Measurements from ENCODE around the gene CRACDL.

Gene CRACDL

GRCh38 chr2:98935777-98936352, at the start of gene CRACDL:
Gene CRACDL, minus strand, starts transcription at chr2:98936225. Its CDS starts 89,425 bp downstream, at chr2:98846800.
- no peak for DNase-seq

- no peak for DNase-seq
These were observed 39.6 kb upstream of the CRACDL start for GRCh38 chr2:98975611-98976010.

- no peak for DNase-seq
These were observed 36.6 kb upstream of the CRACDL start for GRCh38 chr2:98972582-98973167.

- no peak for DNase-seq
These were observed 23.9 kb upstream of the CRACDL start for GRCh38 chr2:98959810-98960507.

GRCh38 chr2:98952966-98953365, 16.9 kb upstream of the CRACDL start:
- no peak for DNase-seq

- DNase-seq: no peak
These were observed 13.1 kb upstream of the CRACDL start for GRCh38 chr2:98948956-98949739.

GRCh38 chr2:98947554-98947953, 11.5 kb upstream of the CRACDL start:
- DNase-seq: no peak

- DNase-seq: no peak
These were observed 10.8 kb upstream of the CRACDL start for GRCh38 chr2:98946855-98947254.

GRCh38 chr2:98944775-98945174, 8.8 kb upstream of the CRACDL start:
- DNase-seq: no peak

GRCh38 chr2:98940102-98940501, 4.1 kb upstream of the CRACDL start:
- DNase-seq: no peak

GRCh38 chr2:98937906-98938305, 1.9 kb upstream of the CRACDL start:
- no peak for DNase-seq

- DNase-seq: no peak
These were observed 627 bp upstream of the CRACDL start for GRCh38 chr2:98936353-98937351.

- DNase-seq: no peak
These were observed 784 bp downstream of the CRACDL start for GRCh38 chr2:98935111-98935770.

- no peak for DNase-seq
These were observed 3.2 kb downstream of the CRACDL start for GRCh38 chr2:98932778-98933343.

- no peak for DNase-seq
These were observed 3.9 kb downstream of the CRACDL start for GRCh38 chr2:98932164-98932563.

- no peak for DNase-seq
These were observed 4.4 kb downstream of the CRACDL start for GRCh38 chr2:98931596-98931995.

- DNase-seq: no peak
These were observed 6.1 kb downstream of the CRACDL start for GRCh38 chr2:98929920-98930319.

- no peak for DNase-seq
These were observed 7.8 kb downstream of the CRACDL start for GRCh38 chr2:98928242-98928641.

GRCh38 chr2:98927027-98927426, 9.0 kb downstream of the CRACDL start:
- no peak for DNase-seq

- DNase-seq: no peak
These were observed 9.4 kb downstream of the CRACDL start for GRCh38 chr2:98926601-98927000.

GRCh38 chr2:98924910-98925309, 11.1 kb downstream of the CRACDL start:
- no peak for DNase-seq

Measured in activated CD8-positive, alpha-beta memory T cell treated with anti-CD3 and anti-CD28 coated beads, Interleukin-2, amount 50 U/mL, for 48 hours (primary cell).